ENCODE results near the gene YY1AP1. TPM values are rescaled to one million over a fixed set of nuclear protein-coding genes. Genes with fewer than 3 reads are reported as not detected.
"Not testable (repeated sequence)": the region's sequence is repeated elsewhere in the genome, so short reads cannot be mapped to it uniquely, and the experiment has no call there.

Gene YY1AP1
- total RNA-seq (10 to 100 TPM; 75.8 to 88.3 (median 85.0) TPM), total RNA-seq (39.7 to 96.3 (median 70.4) reads per million in 29 experiments)
- 96.2 TPM for total RNA-seq (2013)

- peaks cover 59 to 75% (median 74%) of the 10 kb centered on the region in 3 donors for H3K4me1 Mint-ChIP-seq
- ATAC-seq (replicated peaks in 1 of 4) (peak; percentile 85 to 89 (median 88)), DNase-seq (peak; percentile 81 to 93 (median 88))
- H3K27ac ChIP-seq (ENCODE audit: low read length), result peak within 1 kb of the TSS; percentile 90
- ChIA-PET POLR2A (no interaction called here), CTCF (no interaction called here)
- WGBS (ENCODE audit: insufficient coverage), result 0% methylated on average over 76 of the region's 81 CpGs
- peak within 1 kb of the TSS; percentile 91 to 95 for H3K4me3 ChIP-seq (ENCODE audit: control insufficient read depth in 1 of 2, extremely low read depth in 1 of 2, low read length in 1 of 2)
- no peaks in the 10 kb centered on the region for H3K27me3 Mint-ChIP-seq
- peaks cover 0 to 11% of the 10 kb centered on the region in 2 donors for H3K36me3 ChIP-seq (ENCODE audit: control insufficient read depth in 2 of 2, extremely low read depth in 1 of 2, insufficient read depth in 1 of 2, low read length in 1 of 2)
- H3K9me3 Mint-ChIP-seq, result no peaks in the 10 kb centered on the region
- peaks cover 16 to 39% of the 10 kb centered on the region in 2 experiments for H3K4me1 ChIP-seq (ENCODE audit: control insufficient read depth in 1 of 2, extremely low read depth in 1 of 2, insufficient read depth in 2 of 2, low read length in 2 of 2)
- peaks cover 28% of the 10 kb centered on the region for H3K36me3 Mint-ChIP-seq
- H3K4me3 Mint-ChIP-seq, result peak within 1 kb of the TSS; percentile 95 to 96 (median 96)
- H3K27me3 ChIP-seq (replicated peaks in 1 of 2; ENCODE audit: control insufficient read depth in 2 of 2, extremely low read depth in 1 of 2, insufficient read depth in 2 of 2, low read length in 1 of 2), result no peaks in the 10 kb centered on the region
- H3K27ac Mint-ChIP-seq, result peak within 1 kb of the TSS; percentile 93 to 94
- H3K9me3 ChIP-seq, result no peaks in the 10 kb centered on the region
These were observed at the start of gene YY1AP1 for GRCh38 chr1:155688324-155689080. YY1AP1 (minus strand) TSS chr1:155688774; CDS start chr1:155680436, 8,338 bp downstream.

GRCh38 chr1:155729031-155729898 lies 40.7 kb upstream of the YY1AP1 start:
- H3K36me3 Mint-ChIP-seq, result peaks cover 17% of the 10 kb centered on the region
- H3K36me3 ChIP-seq (ENCODE audit: control insufficient read depth in 2 of 2, extremely low read depth in 1 of 2, insufficient read depth in 1 of 2, low read length in 1 of 2), result peaks cover 8 to 54% of the 10 kb centered on the region in 2 donors
- H3K4me1 ChIP-seq (ENCODE audit: control insufficient read depth in 1 of 2, extremely low read depth in 1 of 2, insufficient read depth in 2 of 2, low read length in 2 of 2), result no peaks in the 10 kb centered on the region
- no peak overlapping the region for H3K4me3 Mint-ChIP-seq
- DNase-seq (peak in 25 of 35 experiments; percentile 2 to 58 (median 23)), ATAC-seq (replicated peaks in 1 of 4) (peak in 1 of 4 experiments; percentile 51)
- ChIA-PET POLR2A (interaction anchor here in 1 of 2 donors (0.6 kb wide), 1 partner anchor 505 kb away, joined by 7 read pairs; no protein-coding TSS in a partner anchor), CTCF (no interaction called here)
- no peaks in the 10 kb centered on the region for H3K27me3 Mint-ChIP-seq
- H3K9me3 Mint-ChIP-seq, result no peaks in the 10 kb centered on the region
- H3K27ac ChIP-seq (ENCODE audit: low read length), result no peak overlapping the region
- H3K9me3 ChIP-seq, result no peaks in the 10 kb centered on the region
- peak overlapping the region in 1 of 2 donors; percentile 39 for H3K27ac Mint-ChIP-seq
- H3K4me3 ChIP-seq (ENCODE audit: control insufficient read depth in 1 of 2, extremely low read depth in 1 of 2, low read length in 1 of 2), result no peak overlapping the region
- WGBS (ENCODE audit: insufficient coverage), result 65% methylated on average over 3 of the region's 12 CpGs
- H3K4me1 Mint-ChIP-seq, result no peaks in the 10 kb centered on the region
- no peaks in the 10 kb centered on the region for H3K27me3 ChIP-seq (replicated peaks in 1 of 2; ENCODE audit: control insufficient read depth in 2 of 2, extremely low read depth in 1 of 2, insufficient read depth in 2 of 2, low read length in 1 of 2)

- no peak for DNase-seq
- ChIA-PET CTCF (interaction anchor here in 1 of 2 donors (0.5 kb wide), 1 partner anchor 81 kb away, joined by 4 read pairs; no protein-coding TSS in a partner anchor), POLR2A (interaction anchor here (0.6 kb wide), 2 partner anchors 171 to 575 kb away, joined by 3 read pairs; no protein-coding TSS in a partner anchor)
- Histone ChIP-seq H3K27ac (ENCODE audit: low read length) (no peak overlapping the region), H3K36me3 (ENCODE audit: control insufficient read depth in 2 of 2, extremely low read depth in 1 of 2, insufficient read depth in 1 of 2, low read length in 1 of 2) (peaks cover 2 to 36% of the 10 kb centered on the region in 2 donors), H3K4me1 (ENCODE audit: control insufficient read depth in 1 of 2, extremely low read depth in 1 of 2, insufficient read depth in 2 of 2, low read length in 2 of 2) (no peaks in the 10 kb centered on the region), H3K9me3 (no peaks in the 10 kb centered on the region), H3K4me3 (ENCODE audit: control insufficient read depth in 1 of 2, extremely low read depth in 1 of 2, low read length in 1 of 2) (no peak overlapping the region), H3K27me3 (replicated peaks in 1 of 2; ENCODE audit: control insufficient read depth in 2 of 2, extremely low read depth in 1 of 2, insufficient read depth in 2 of 2, low read length in 1 of 2) (no peaks in the 10 kb centered on the region)
- no peak for ATAC-seq (replicated peaks in 1 of 4)
- H3K9me3 Mint-ChIP-seq, result no peaks in the 10 kb centered on the region
- H3K36me3 Mint-ChIP-seq, result peaks cover 22% of the 10 kb centered on the region
- H3K27ac Mint-ChIP-seq, result no peak overlapping the region
- WGBS (ENCODE audit: insufficient coverage), result 100% methylated on average over 1 of the region's 3 CpGs
- no peak overlapping the region for H3K4me3 Mint-ChIP-seq
- no peaks in the 10 kb centered on the region for H3K27me3 Mint-ChIP-seq
- peaks cover 0 to 2% (median 0%) of the 10 kb centered on the region in 3 donors for H3K4me1 Mint-ChIP-seq
These were observed 36.6 kb upstream of the YY1AP1 start for GRCh38 chr1:155725142-155725541.

GRCh38 chr1:155719703-155720102 lies 31.1 kb upstream of the YY1AP1 start:
- CTCF ChIA-PET, result no interaction called here
- Mint-ChIP-seq H3K27ac (no peak overlapping the region), H3K4me3 (no peak overlapping the region), H3K36me3 (peaks cover 16% of the 10 kb centered on the region), H3K27me3 (no peaks in the 10 kb centered on the region), H3K9me3 (no peaks in the 10 kb centered on the region), H3K4me1 (peaks cover 0 to 15% (median 10%) of the 10 kb centered on the region in 3 donors)
- ATAC-seq (replicated peaks in 1 of 4) (no peak), DNase-seq (no peak)
- Histone ChIP-seq H3K4me3 (ENCODE audit: control insufficient read depth in 1 of 2, extremely low read depth in 1 of 2, low read length in 1 of 2) (no peak overlapping the region), H3K36me3 (ENCODE audit: control insufficient read depth in 2 of 2, extremely low read depth in 1 of 2, insufficient read depth in 1 of 2, low read length in 1 of 2) (peaks cover 0 to 14% of the 10 kb centered on the region in 2 donors), H3K4me1 (ENCODE audit: control insufficient read depth in 1 of 2, extremely low read depth in 1 of 2, insufficient read depth in 2 of 2, low read length in 2 of 2) (no peaks in the 10 kb centered on the region), H3K27ac (ENCODE audit: low read length) (no peak overlapping the region), H3K27me3 (replicated peaks in 1 of 2; ENCODE audit: control insufficient read depth in 2 of 2, extremely low read depth in 1 of 2, insufficient read depth in 2 of 2, low read length in 1 of 2) (no peaks in the 10 kb centered on the region), H3K9me3 (no peaks in the 10 kb centered on the region)
- POLR2A ChIA-PET, result no interaction called here
- WGBS (ENCODE audit: insufficient coverage), result 93% methylated on average over 4 of the region's 4 CpGs

- H3K27ac Mint-ChIP-seq; H3K4me1 ChIP-seq (ENCODE audit: control insufficient read depth in 1 of 2, extremely low read depth in 1 of 2, insufficient read depth in 2 of 2, low read length in 2 of 2); H3K9me3 ChIP-seq; DNase-seq; ATAC-seq (replicated peaks in 1 of 4); H3K4me3 ChIP-seq (ENCODE audit: control insufficient read depth in 1 of 2, extremely low read depth in 1 of 2, low read length in 1 of 2); H3K27me3 Mint-ChIP-seq; H3K27me3 ChIP-seq (replicated peaks in 1 of 2; ENCODE audit: control insufficient read depth in 2 of 2, extremely low read depth in 1 of 2, insufficient read depth in 2 of 2, low read length in 1 of 2); H3K4me3 Mint-ChIP-seq; CTCF ChIA-PET; H3K27ac ChIP-seq (ENCODE audit: low read length); H3K9me3 Mint-ChIP-seq: not testable (repeated sequence)
- peaks cover 0 to 17% of the 10 kb centered on the region in 2 donors for H3K36me3 ChIP-seq (ENCODE audit: control insufficient read depth in 2 of 2, extremely low read depth in 1 of 2, insufficient read depth in 1 of 2, low read length in 1 of 2)
- Mint-ChIP-seq H3K4me1 (peaks cover 0 to 15% (median 10%) of the 10 kb centered on the region in 3 donors), H3K36me3 (peaks cover 16% of the 10 kb centered on the region)
- POLR2A ChIA-PET, result interaction anchor here in 1 of 2 donors (0.6 kb wide), 1 partner anchor 42 kb away, joined by 4 read pairs; no protein-coding TSS in a partner anchor
- WGBS (ENCODE audit: insufficient coverage), result 100% methylated on average over 1 of the region's 6 CpGs
These were observed 30.0 kb upstream of the YY1AP1 start for GRCh38 chr1:155718524-155719115.

- WGBS (ENCODE audit: insufficient coverage), result 83% methylated on average over 2 of the region's 7 CpGs
- H3K4me3 Mint-ChIP-seq, result no peak overlapping the region
- Histone ChIP-seq H3K27ac (ENCODE audit: low read length) (no peak overlapping the region), H3K4me3 (ENCODE audit: control insufficient read depth in 1 of 2, extremely low read depth in 1 of 2, low read length in 1 of 2) (no peak overlapping the region), H3K27me3 (replicated peaks in 1 of 2; ENCODE audit: control insufficient read depth in 2 of 2, extremely low read depth in 1 of 2, insufficient read depth in 2 of 2, low read length in 1 of 2) (no peaks in the 10 kb centered on the region), H3K4me1 (ENCODE audit: control insufficient read depth in 1 of 2, extremely low read depth in 1 of 2, insufficient read depth in 2 of 2, low read length in 2 of 2) (no peaks in the 10 kb centered on the region), H3K36me3 (ENCODE audit: control insufficient read depth in 2 of 2, extremely low read depth in 1 of 2, insufficient read depth in 1 of 2, low read length in 1 of 2) (peaks cover 0 to 23% of the 10 kb centered on the region in 2 donors), H3K9me3 (no peaks in the 10 kb centered on the region)
- DNase-seq (no peak), ATAC-seq (replicated peaks in 1 of 4) (no peak)
- H3K4me1 Mint-ChIP-seq, result peaks cover 0 to 15% (median 10%) of the 10 kb centered on the region in 3 donors
- H3K27me3 Mint-ChIP-seq, result no peaks in the 10 kb centered on the region
- POLR2A ChIA-PET, result no interaction called here
- peaks cover 16% of the 10 kb centered on the region for H3K36me3 Mint-ChIP-seq
- CTCF ChIA-PET, result interaction anchor here in 1 of 2 donors (0.7 kb wide), 1 partner anchor 465 kb away, joined by 11 read pairs; no protein-coding TSS in a partner anchor
- H3K27ac Mint-ChIP-seq, result peak overlapping the region; percentile 23 to 41
- H3K9me3 Mint-ChIP-seq, result no peaks in the 10 kb centered on the region
These were observed 28.5 kb upstream of the YY1AP1 start for GRCh38 chr1:155717041-155717440.

Data from T-cell (primary cell).